ENCODE results near the gene TNRC6A.

The TNRC6A gene

DNA sequence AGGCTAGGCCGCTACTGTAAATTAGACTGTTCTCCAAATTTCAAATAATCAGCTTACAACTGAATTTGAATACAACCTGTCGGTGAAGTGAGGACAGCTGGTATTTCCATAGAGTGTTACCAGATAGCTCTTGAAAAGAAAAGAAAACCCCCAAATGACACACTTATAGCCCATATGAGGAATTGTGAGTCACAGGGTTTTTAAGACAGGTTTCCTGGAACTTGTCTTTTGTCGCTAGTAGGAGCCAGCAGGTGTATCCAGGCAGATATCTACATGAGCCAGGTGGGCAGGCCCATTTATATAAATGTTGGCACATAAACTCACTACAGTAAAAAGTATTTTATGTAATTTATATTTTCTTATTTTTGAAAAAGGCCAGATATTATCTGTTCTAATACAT, 24.0 kb downstream of the TNRC6A start:
- Histone ChIP-seq H3K36me3 (replicated peaks) (peaks cover 3% of the 10 kb centered on the region), H3K4me3 (ENCODE audit: low read depth, low read length) (no peak overlapping the region), H3K27me3 (replicated peaks) (no peaks in the 10 kb centered on the region), H3K27ac (no peak overlapping the region)
- no peak for DNase-seq
- in situ Hi-C loops (cut with HindIII; ENCODE audit: low pct_ligation_motif_present, low sequenced_read_pairs): no loop called here
- TF ChIP-seq, protein P1, sequence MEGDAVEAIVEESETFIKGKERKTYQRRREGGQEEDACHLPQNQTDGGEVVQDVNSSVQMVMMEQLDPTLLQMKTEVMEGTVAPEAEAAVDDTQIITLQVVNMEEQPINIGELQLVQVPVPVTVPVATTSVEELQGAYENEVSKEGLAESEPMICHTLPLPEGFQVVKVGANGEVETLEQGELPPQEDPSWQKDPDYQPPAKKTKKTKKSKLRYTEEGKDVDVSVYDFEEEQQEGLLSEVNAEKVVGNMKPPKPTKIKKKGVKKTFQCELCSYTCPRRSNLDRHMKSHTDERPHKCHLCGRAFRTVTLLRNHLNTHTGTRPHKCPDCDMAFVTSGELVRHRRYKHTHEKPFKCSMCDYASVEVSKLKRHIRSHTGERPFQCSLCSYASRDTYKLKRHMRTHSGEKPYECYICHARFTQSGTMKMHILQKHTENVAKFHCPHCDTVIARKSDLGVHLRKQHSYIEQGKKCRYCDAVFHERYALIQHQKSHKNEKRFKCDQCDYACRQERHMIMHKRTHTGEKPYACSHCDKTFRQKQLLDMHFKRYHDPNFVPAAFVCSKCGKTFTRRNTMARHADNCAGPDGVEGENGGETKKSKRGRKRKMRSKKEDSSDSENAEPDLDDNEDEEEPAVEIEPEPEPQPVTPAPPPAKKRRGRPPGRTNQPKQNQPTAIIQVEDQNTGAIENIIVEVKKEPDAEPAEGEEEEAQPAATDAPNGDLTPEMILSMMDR (IDR thresholded peaks at IDR 0.05; ENCODE audit: low read depth, low read length, missing control alignments): no peak

DNA sequence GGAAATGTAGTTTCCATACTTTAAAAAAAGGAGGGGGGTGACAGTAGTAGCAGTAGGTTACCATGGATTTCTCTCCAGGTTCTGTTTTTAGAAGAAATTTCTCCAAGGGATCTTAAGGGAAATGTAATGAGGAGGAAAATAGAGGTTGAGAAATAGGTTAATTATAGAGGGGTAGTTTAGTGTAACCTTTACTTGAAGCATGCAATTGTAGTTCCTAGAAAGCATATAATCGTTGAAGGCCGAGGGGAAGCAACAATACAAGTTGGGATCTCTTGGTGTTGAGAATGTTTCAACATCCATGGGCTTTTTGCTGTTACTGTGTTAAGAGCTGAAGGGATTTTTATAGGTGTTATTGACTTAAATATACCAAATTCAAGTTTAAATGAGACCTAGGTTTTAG, 25.1 kb downstream of the TNRC6A start:
- H3K27me3 ChIP-seq (replicated peaks): no peaks in the 10 kb centered on the region
- TF ChIP-seq, protein P1 (IDR thresholded peaks at IDR 0.05; ENCODE audit: low read depth, low read length, missing control alignments): no peak
- H3K4me3 ChIP-seq (ENCODE audit: low read depth, low read length): no peak overlapping the region
- no peak overlapping the region for H3K27ac ChIP-seq
- in situ Hi-C loops (cut with HindIII; ENCODE audit: low pct_ligation_motif_present, low sequenced_read_pairs): no loop called here
- DNase-seq: no peak
- peaks cover 4% of the 10 kb centered on the region for H3K36me3 ChIP-seq (replicated peaks)

DNA sequence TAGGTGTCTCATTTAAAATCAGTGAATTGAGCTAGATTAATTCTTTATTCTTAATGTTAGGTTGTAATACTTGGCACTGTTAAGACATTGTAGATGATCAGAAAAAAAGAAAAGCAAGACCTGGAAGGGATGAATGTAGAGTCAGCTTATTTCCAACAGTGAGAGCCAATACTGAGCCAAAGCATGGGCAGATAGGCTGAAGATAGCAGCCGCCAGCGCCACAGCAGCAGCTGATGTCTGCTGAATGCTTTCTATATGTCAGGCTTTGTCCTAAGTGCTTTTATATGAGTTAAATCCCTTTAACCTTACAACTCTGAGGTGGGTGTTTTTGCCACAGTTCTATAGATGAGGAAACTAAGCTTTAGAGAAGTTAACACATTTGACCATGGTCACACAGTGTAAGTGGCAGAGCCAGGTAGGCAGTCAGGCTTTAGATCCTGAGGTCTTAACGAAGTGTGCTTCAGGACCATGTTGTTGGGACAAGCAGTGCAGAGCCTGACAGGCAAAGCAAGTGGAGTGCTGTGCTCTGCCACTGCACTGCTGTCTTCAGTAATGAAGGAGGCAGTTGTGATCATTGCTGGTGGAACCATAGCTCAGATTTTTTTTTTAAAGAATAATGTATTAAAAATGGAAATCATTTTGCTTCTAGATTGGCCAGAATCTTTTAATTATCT, 25.9 kb downstream of the TNRC6A start:
- in situ Hi-C loops (cut with HindIII; ENCODE audit: low pct_ligation_motif_present, low sequenced_read_pairs): no loop called here
- TF ChIP-seq, protein P1 (IDR thresholded peaks at IDR 0.05; ENCODE audit: low read depth, low read length, missing control alignments): no peak
- no peaks in the 10 kb centered on the region for H3K27me3 ChIP-seq (replicated peaks)
- no peak for DNase-seq
- H3K36me3 ChIP-seq (replicated peaks): peaks cover 4% of the 10 kb centered on the region
- H3K4me3 ChIP-seq (ENCODE audit: low read depth, low read length): no peak overlapping the region
- H3K27ac ChIP-seq: no peak overlapping the region

DNA sequence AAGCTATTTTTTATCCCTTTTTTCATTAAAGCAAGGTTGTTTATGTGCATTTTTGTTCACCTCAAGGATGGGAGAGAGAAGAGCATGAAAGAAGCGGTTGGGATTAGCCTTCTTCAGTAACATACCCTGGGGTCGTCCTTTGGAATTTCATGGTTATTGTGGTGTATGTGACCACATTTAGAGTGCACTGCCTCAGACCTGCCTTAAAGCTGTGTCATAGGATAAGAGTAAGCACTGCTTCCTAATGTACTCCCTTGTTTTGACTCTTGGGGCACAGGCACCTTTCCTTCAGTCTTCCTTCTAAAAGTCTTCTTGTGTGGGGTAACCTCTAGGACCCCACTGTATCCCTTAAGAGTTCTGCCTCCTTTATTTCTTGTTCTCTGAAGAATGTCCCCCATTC, 28.9 kb downstream of the TNRC6A start:
- peak; percentile 47 for DNase-seq
- H3K27ac ChIP-seq: peak overlapping the region; percentile 33
- H3K36me3 ChIP-seq (replicated peaks): peaks cover 5% of the 10 kb centered on the region
- in situ Hi-C loops (cut with HindIII; ENCODE audit: low pct_ligation_motif_present, low sequenced_read_pairs): no loop called here
- TF ChIP-seq, protein P1 (IDR thresholded peaks at IDR 0.05; ENCODE audit: low read depth, low read length, missing control alignments): no peak
- H3K27me3 ChIP-seq (replicated peaks): no peaks in the 10 kb centered on the region
- H3K4me3 ChIP-seq (ENCODE audit: low read depth, low read length): no peak overlapping the region

DNA sequence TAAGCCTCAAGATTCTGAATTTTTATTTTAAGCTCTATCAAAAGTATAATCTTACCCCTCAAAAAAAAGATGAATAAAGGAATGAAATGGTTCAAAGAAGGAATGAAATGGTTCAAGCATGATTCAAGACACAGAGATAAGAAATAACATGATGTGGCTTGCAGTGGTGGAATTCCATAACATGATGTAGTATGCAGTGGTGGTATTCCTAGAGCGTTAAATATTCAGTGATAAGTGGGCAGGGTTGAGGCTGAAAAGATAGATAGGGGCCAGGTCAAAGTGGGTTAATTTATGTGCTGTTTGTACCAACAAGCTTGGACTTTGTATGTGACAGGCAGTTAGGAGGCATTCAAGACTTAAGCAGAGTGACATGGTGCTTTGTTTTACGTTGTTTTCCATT, 29.6 kb downstream of the TNRC6A start:
- H3K27ac ChIP-seq: no peak overlapping the region
- no peak overlapping the region for H3K4me3 ChIP-seq (ENCODE audit: low read depth, low read length)
- TF ChIP-seq, protein P1 (IDR thresholded peaks at IDR 0.05; ENCODE audit: low read depth, low read length, missing control alignments): no peak
- H3K36me3 ChIP-seq (replicated peaks): peaks cover 7% of the 10 kb centered on the region
- no peak for DNase-seq
- H3K27me3 ChIP-seq (replicated peaks): no peaks in the 10 kb centered on the region
- in situ Hi-C loops (cut with HindIII; ENCODE audit: low pct_ligation_motif_present, low sequenced_read_pairs): no loop called here

DNA sequence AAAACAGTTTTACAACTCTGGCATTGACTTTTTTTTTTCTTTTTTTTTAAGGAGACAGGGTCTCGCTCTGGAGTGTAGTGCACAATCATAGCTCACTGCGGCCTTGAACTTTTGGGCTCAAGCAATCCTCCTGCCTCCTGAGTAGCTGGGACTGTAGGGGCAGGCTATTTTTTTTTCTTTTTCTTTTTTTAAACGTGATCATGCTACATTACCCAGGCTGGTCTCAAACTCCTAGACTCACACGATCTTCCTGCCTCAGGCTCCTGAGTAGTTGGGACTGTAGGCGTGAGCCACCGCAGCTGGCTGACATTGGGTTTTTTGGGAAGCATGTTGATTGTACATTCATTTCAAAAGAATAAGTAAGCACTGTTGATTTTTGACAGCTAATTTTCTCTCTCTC, 32.1 kb downstream of the TNRC6A start:
- TF ChIP-seq, protein P1 (IDR thresholded peaks at IDR 0.05; ENCODE audit: low read depth, low read length, missing control alignments): no peak
- peaks cover 7% of the 10 kb centered on the region for H3K36me3 ChIP-seq (replicated peaks)
- H3K27ac ChIP-seq: no peak overlapping the region
- in situ Hi-C loops (cut with HindIII; ENCODE audit: low pct_ligation_motif_present, low sequenced_read_pairs): no loop called here
- no peak overlapping the region for H3K4me3 ChIP-seq (ENCODE audit: low read depth, low read length)
- no peaks in the 10 kb centered on the region for H3K27me3 ChIP-seq (replicated peaks)
- DNase-seq: no peak

Data from brain microvascular endothelial cell (primary cell).